ENCODE measurements around the gene SMYD5. TPM values are rescaled to one million over a fixed set of nuclear protein-coding genes. Genes with fewer than 3 reads are reported as not detected.

The SMYD5 gene
- total RNA-seq, 2 donors from 2014 or later, result 14.1 to 18.2 TPM

- ATAC-seq, result peak; percentile 89 to 93
- DNase-seq, result peak; percentile 91
- intact Hi-C loops (cut with DNase I), result no loop called here
Observed at GRCh38 chr2:73233932-73234832, 20.1 kb downstream of the SMYD5 start, which contains the start of gene CCT7. Gene CCT7 (plus strand): TSS chr2:73234308. CDS start chr2:73234379, 71 bp downstream.

GRCh38 chr2:73235315-73236028 is 21.4 kb downstream of the SMYD5 start:
- ATAC-seq (no peak), DNase-seq (no peak)
- intact Hi-C loops (cut with DNase I), result no loop called here

- DNase-seq, result no peak
- intact Hi-C loops (cut with DNase I), result no loop called here
- no peak for ATAC-seq
Observed at GRCh38 chr2:73237168-73237567, 23.1 kb downstream of the SMYD5 start.

GRCh38 chr2:73238149-73238548 is 24.1 kb downstream of the SMYD5 start:
- DNase-seq (no peak), ATAC-seq (no peak)
- intact Hi-C loops (cut with DNase I), result no loop called here

- intact Hi-C loops (cut with DNase I), result no loop called here
- no peak for ATAC-seq
- DNase-seq, result no peak
Observed at GRCh38 chr2:73238976-73239375, 24.9 kb downstream of the SMYD5 start.

GRCh38 chr2:73239776-73240175 is 25.7 kb downstream of the SMYD5 start:
- ATAC-seq (peak in 1 of 2 donors; percentile 6), DNase-seq (no peak)
- intact Hi-C loops (cut with DNase I), result no loop called here

GRCh38 chr2:73243884-73244570 is 30.0 kb downstream of the SMYD5 start:
- no peak for DNase-seq
- peak; percentile 54 to 63 for ATAC-seq
- intact Hi-C loops (cut with DNase I), result no loop called here

- DNase-seq, result no peak
- ATAC-seq, result no peak
- intact Hi-C loops (cut with DNase I), result no loop called here
Observed at GRCh38 chr2:73244580-73244979, 30.5 kb downstream of the SMYD5 start.

GRCh38 chr2:73246850-73247249 is 32.8 kb downstream of the SMYD5 start:
- intact Hi-C loops (cut with DNase I), result no loop called here

GRCh38 chr2:73249636-73250035 is 35.6 kb downstream of the SMYD5 start:
- ATAC-seq (no peak), DNase-seq (no peak)
- intact Hi-C loops (cut with DNase I), result no loop called here

More at GRCh38 chr2:73246850-73247249, 32.8 kb downstream of the SMYD5 start:
- DNase-seq (no peak), ATAC-seq (no peak)

GRCh38 chr2:73250872-73251846 is 37.1 kb downstream of the SMYD5 start:
- ATAC-seq, result no peak
- intact Hi-C loops (cut with DNase I), result no loop called here
- DNase-seq, result no peak

- ATAC-seq (no peak), DNase-seq (no peak)
- intact Hi-C loops (cut with DNase I), result no loop called here
Observed at GRCh38 chr2:73252238-73253027, 38.4 kb downstream of the SMYD5 start.

GRCh38 chr2:73253400-73253799 is 39.4 kb downstream of the SMYD5 start:
- DNase-seq (no peak), ATAC-seq (no peak)
- intact Hi-C loops (cut with DNase I), result no loop called here

GRCh38 chr2:73253901-73254300 is 39.9 kb downstream of the SMYD5 start:
- DNase-seq, result no peak
- ATAC-seq, result no peak
- intact Hi-C loops (cut with DNase I), result no loop called here

- DNase-seq, result no peak
- no peak for ATAC-seq
- intact Hi-C loops (cut with DNase I), result no loop called here
Observed at GRCh38 chr2:73254343-73255006, 40.4 kb downstream of the SMYD5 start.

GRCh38 chr2:73255007-73255644 is 41.1 kb downstream of the SMYD5 start:
- intact Hi-C loops (cut with DNase I), result no loop called here
- ATAC-seq (peak; percentile 5 to 48), DNase-seq (no peak)
